ENCODE results near the gene ZDHHC11.

DNA sequence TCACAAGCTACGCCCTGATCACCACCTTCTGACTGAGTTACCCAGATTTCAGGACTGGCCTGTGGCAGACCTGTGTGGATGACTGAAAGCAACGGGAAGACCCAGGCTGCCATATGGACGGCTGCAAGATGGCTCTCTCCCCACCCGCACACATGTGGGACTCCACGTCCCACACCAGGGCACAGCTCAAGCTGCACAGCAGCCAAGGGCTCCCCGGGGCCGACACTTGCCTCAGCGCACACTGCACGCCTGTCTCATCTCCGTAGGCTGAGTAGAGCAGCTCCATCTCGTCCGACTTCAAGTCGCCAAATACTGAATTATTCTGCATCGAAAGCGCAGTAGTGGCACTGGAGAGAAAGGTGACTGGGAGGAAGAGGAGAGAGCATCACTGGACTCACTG, 27.3 kb upstream of the ZDHHC11 start:
- TF ChIP-seq, protein P1, sequence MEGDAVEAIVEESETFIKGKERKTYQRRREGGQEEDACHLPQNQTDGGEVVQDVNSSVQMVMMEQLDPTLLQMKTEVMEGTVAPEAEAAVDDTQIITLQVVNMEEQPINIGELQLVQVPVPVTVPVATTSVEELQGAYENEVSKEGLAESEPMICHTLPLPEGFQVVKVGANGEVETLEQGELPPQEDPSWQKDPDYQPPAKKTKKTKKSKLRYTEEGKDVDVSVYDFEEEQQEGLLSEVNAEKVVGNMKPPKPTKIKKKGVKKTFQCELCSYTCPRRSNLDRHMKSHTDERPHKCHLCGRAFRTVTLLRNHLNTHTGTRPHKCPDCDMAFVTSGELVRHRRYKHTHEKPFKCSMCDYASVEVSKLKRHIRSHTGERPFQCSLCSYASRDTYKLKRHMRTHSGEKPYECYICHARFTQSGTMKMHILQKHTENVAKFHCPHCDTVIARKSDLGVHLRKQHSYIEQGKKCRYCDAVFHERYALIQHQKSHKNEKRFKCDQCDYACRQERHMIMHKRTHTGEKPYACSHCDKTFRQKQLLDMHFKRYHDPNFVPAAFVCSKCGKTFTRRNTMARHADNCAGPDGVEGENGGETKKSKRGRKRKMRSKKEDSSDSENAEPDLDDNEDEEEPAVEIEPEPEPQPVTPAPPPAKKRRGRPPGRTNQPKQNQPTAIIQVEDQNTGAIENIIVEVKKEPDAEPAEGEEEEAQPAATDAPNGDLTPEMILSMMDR (IDR thresholded peaks at IDR 0.05): no peak
- TF ChIP-seq POLR2A (IDR thresholded peaks at IDR 0.05): no peak
- TF ChIP-seq EP300 (IDR thresholded peaks at IDR 0.05): no peak
